OCI-LY1 (cell line): Measurements from ENCODE around the gene TTF2.

ENCODE experiments used
- EZH2 ChIP-seq: fragments of 200-600 bp; sonication (generic), shearing (Covaris generic); IDR thresholded peaks from 2 replicates; pipeline ENCODE4 v1.8.0; 2017; ENCODE audit warnings: borderline replicate concordance, mixed run types, mild to moderate bottlenecking, antibody characterized with exemption, low read length, moderate library complexity, mixed read lengths
- TF ChIP-seq, protein P1 (sequence below): fragments of 200-600 bp; sonication (generic), shearing (Covaris generic); IDR thresholded peaks from 2 replicates; pipeline ENCODE4 v1.5.1; 2017; ENCODE audit warnings: mild to moderate bottlenecking, antibody characterized with exemption, low read length, moderate library complexity, mixed read lengths

DNA sequence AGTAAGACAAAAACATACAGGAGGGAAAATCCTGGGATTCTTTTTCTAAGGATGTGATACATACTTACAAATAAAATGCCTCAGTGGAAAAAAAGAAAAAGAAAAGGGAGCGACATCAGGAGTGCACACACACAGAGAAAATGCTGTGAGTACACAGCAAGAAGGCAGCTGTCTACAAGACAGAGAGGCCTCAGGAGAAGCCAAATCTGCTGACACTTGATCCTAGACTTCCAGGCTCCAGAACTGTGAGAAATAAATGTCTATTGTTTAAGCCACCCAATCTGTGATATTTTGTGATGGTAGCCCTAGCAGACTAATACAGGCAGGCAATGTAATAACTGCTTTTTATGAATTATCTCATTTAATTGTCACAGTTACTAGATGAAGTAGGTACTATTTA lies 78.4 kb downstream of the TTF2 start:
- TF ChIP-seq, protein P1, sequence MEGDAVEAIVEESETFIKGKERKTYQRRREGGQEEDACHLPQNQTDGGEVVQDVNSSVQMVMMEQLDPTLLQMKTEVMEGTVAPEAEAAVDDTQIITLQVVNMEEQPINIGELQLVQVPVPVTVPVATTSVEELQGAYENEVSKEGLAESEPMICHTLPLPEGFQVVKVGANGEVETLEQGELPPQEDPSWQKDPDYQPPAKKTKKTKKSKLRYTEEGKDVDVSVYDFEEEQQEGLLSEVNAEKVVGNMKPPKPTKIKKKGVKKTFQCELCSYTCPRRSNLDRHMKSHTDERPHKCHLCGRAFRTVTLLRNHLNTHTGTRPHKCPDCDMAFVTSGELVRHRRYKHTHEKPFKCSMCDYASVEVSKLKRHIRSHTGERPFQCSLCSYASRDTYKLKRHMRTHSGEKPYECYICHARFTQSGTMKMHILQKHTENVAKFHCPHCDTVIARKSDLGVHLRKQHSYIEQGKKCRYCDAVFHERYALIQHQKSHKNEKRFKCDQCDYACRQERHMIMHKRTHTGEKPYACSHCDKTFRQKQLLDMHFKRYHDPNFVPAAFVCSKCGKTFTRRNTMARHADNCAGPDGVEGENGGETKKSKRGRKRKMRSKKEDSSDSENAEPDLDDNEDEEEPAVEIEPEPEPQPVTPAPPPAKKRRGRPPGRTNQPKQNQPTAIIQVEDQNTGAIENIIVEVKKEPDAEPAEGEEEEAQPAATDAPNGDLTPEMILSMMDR, result no peak
- no peak for TF ChIP-seq EZH2
